MM.1S (cell line): ENCODE measurements around the gene CD96.

Experiments used
- EZH2 ChIP-seq: fragments of 300-600 bp; sonication (generic); optimal IDR thresholded peaks from 2 replicates; pipeline ENCODE3; 2017; ENCODE audit warnings: low read depth, mild to moderate bottlenecking, antibody characterized with exemption, low read length, mixed read lengths
- EZH2phosphoT487 ChIP-seq: fragments of 300-600 bp; sonication (generic); IDR thresholded peaks from 2 replicates; pipeline ENCODE4 v1.6.1; 2018; ENCODE audit warnings: antibody characterized with exemption, low read length
- TF ChIP-seq, protein P1 (sequence below): fragments of 300-600 bp; sonication (generic); IDR thresholded peaks from 2 replicates; pipeline ENCODE4 v1.5.1; 2016; ENCODE audit warnings: antibody characterized with exemption, low read length, mixed read lengths

DNA sequence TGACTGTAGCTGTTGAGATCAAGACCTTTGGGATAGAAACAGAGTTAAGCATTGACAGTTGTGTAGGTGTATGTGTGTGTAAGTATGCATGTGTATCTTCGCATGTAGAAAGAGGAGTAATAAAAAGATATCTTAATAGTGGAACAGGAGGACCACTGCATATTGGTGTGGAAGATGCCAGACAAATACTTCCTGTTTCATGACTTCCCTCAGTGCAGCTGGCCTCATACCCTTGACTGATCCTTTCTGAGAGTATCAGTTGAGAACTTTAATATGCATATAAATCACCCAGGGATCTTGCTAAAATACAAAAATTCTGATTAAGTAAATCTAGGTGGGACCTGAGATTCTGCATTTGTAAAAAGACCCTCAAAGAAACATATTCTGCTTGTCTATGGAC, 61.7 kb downstream of the CD96 start:
- no peak for TF ChIP-seq EZH2
- TF ChIP-seq, protein P1, sequence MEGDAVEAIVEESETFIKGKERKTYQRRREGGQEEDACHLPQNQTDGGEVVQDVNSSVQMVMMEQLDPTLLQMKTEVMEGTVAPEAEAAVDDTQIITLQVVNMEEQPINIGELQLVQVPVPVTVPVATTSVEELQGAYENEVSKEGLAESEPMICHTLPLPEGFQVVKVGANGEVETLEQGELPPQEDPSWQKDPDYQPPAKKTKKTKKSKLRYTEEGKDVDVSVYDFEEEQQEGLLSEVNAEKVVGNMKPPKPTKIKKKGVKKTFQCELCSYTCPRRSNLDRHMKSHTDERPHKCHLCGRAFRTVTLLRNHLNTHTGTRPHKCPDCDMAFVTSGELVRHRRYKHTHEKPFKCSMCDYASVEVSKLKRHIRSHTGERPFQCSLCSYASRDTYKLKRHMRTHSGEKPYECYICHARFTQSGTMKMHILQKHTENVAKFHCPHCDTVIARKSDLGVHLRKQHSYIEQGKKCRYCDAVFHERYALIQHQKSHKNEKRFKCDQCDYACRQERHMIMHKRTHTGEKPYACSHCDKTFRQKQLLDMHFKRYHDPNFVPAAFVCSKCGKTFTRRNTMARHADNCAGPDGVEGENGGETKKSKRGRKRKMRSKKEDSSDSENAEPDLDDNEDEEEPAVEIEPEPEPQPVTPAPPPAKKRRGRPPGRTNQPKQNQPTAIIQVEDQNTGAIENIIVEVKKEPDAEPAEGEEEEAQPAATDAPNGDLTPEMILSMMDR, result no peak
- TF ChIP-seq EZH2phosphoT487, result no peak
